Neutrophil (primary cell): ENCODE measurements around the gene HSD11B1L.
"Not testable (repeated sequence)": the region's sequence is repeated elsewhere in the genome, so short reads cannot be mapped to it uniquely, and the experiment has no call there.

Experiments
- H3K27ac ChIP-seq: fragments of 200-600 bp; sonication (generic); 2 replicates; pipeline ENCODE4 v1.5.1; 2016; ENCODE audit warnings: mild to moderate bottlenecking, moderate library complexity
- H3K27me3 ChIP-seq: fragments of 200-600 bp; sonication (generic); 2 replicates; pipeline ENCODE4 v1.6.0; 2016; ENCODE audit warnings: mild to moderate bottlenecking
- H3K36me3 ChIP-seq: fragments of 200-600 bp; sonication (generic); 2 replicates; pipeline ENCODE4 v1.5.1; 2017
- H3K4me1 ChIP-seq, 2 experiments: fragments of 200-600 bp in 1 of 2; sonication (generic) in 1 of 2; 1 replicate in 1 of 2; 2 replicates in 1 of 2; pipeline versions ENCODE4 v1.5.1 to v1.6.1; 2013 to 2016; ENCODE audit warnings: low read depth in 1 of 2, low read length in 1 of 2, mild to moderate bottlenecking in 1 of 2, moderate library complexity in 1 of 2; ENCODE audit not compliant: control insufficient read depth in 1 of 2, insufficient read depth in 1 of 2
- H3K4me3 ChIP-seq, 2 experiments: fragments of 200-600 bp in 1 of 2; sonication (generic) in 1 of 2; 1 replicate in 1 of 2; 2 replicates in 1 of 2; pipeline ENCODE4 v1.5.1; 2013 to 2016; ENCODE audit warnings: low read depth in 1 of 2, low read length in 1 of 2, mild to moderate bottlenecking in 1 of 2, moderate library complexity in 1 of 2
- H3K9me3 ChIP-seq: fragments of 200-600 bp; sonication (generic); 2 replicates; pipeline ENCODE4 v1.5.1; 2016
- CTCF ChIP-seq: fragments of 200-600 bp; sonication (generic); IDR thresholded peaks from 2 replicates; pipeline ENCODE4 v1.5.1; 2016; ENCODE audit warnings: antibody characterized with exemption

HSD11B1L gene

DNA sequence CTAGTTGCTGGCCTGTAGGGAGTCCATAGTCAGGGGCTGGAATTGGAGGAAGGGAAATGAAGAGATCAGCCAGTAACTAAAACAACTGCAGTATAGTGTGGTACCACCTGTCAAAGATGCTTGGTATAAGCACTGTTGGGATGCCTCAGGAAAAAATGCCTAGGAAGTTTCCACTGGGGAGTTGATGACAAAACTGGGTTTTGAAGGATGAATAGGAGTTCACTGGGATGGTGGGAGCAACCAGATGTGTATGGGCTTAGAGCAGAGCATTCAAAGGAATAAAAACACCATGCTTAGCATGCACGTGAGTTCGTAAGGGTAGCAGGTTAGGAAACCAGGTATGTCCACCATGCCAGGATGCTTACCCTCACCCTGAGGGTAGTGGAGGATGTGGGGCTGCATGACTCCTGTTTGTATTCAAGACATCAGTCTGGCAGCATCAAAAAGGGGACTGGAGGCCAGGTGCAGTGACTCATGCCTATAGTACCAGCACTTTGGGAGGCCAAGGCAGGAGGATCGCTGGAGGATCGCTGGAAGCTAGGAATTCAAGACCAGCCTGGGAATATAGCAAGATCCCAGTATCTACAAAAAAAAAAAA lies 46.7 kb downstream of the HSD11B1L start:
- H3K9me3 ChIP-seq = no peaks in the 10 kb centered on the region
- peaks cover 13% of the 10 kb centered on the region for H3K27me3 ChIP-seq
- H3K4me3 ChIP-seq = no peak overlapping the region
- no peak overlapping the region for H3K27ac ChIP-seq
- no peak for TF ChIP-seq CTCF
- no peaks in the 10 kb centered on the region for H3K4me1 ChIP-seq
- no peaks in the 10 kb centered on the region for H3K36me3 ChIP-seq

- not testable (repeated sequence) for H3K27ac ChIP-seq, H3K9me3 ChIP-seq, H3K4me3 ChIP-seq, H3K27me3 ChIP-seq, H3K36me3 ChIP-seq, H3K4me1 ChIP-seq
Measured at GRCh38 chr19:5733172-5733571, 52.3 kb downstream of the HSD11B1L start.
